Stimulated activated CD4-positive, alpha-beta T cell treated with anti-CD3 and anti-CD28 coated beads, Interleukin-2, amount 100 ng/mL, for 4 hours (primary cell): Measurements from ENCODE around the gene STAG3.
"Not testable (repeated sequence)": the region's sequence is repeated elsewhere in the genome, so short reads cannot be mapped to it uniquely, and the experiment has no call there.

ENCODE experiments used
- DNase-seq: peaks from one replicate; pipeline ENCODE4 v3.0.0-alpha.2; 2020; ENCODE audit warnings: low read depth

The STAG3 gene

GRCh38 chr7:100247152-100247757 lies 69.5 kb downstream of the STAG3 start:
- no peak for DNase-seq

GRCh38 chr7:100248483-100248882 lies 70.8 kb downstream of the STAG3 start:
- no peak for DNase-seq

GRCh38 chr7:100257017-100257416 lies 79.3 kb downstream of the STAG3 start:
- DNase-seq = no peak

- not testable (repeated sequence) for DNase-seq
These were observed 82.3 kb downstream of the STAG3 start for GRCh38 chr7:100259984-100260383.

- DNase-seq = not testable (repeated sequence)
These were observed 85.2 kb downstream of the STAG3 start for GRCh38 chr7:100262896-100263295.
